ENCODE data around the gene LRRC18.

DNA sequence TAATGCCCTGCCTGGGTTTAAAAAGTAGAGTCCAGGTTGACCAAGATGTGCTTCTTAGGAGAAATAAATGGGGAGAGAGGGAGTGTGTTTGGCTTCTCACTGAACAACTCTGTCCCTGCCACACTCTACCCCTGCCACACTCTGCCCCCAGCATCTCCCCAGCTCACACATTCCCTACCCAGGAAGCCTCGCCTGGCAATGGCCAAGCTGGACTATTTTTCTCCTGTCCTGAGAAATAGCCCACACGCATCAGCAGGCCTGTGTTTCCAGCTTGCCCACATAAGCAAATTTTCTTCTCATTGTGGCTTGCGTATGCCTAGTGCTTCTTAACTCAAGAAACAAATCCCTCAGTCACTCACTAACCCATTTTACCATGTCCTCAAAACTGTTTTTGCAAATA lies 1.8 kb downstream of the LRRC18 start:
- TF ChIP-seq, protein P1, sequence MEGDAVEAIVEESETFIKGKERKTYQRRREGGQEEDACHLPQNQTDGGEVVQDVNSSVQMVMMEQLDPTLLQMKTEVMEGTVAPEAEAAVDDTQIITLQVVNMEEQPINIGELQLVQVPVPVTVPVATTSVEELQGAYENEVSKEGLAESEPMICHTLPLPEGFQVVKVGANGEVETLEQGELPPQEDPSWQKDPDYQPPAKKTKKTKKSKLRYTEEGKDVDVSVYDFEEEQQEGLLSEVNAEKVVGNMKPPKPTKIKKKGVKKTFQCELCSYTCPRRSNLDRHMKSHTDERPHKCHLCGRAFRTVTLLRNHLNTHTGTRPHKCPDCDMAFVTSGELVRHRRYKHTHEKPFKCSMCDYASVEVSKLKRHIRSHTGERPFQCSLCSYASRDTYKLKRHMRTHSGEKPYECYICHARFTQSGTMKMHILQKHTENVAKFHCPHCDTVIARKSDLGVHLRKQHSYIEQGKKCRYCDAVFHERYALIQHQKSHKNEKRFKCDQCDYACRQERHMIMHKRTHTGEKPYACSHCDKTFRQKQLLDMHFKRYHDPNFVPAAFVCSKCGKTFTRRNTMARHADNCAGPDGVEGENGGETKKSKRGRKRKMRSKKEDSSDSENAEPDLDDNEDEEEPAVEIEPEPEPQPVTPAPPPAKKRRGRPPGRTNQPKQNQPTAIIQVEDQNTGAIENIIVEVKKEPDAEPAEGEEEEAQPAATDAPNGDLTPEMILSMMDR (IDR thresholded peaks at IDR 0.05): no peak
- TF ChIP-seq POLR2A (IDR thresholded peaks at IDR 0.05): no peak

All from adrenal gland (tissue), 5 donors.